Fibroblast of skin of scalp (primary cell): Measurements from ENCODE around the gene ALKBH5.
A peak's percentile ranks its signal among the peaks of the same experiment; 100 is the strongest.
"Not testable (repeated sequence)": the region's sequence is repeated elsewhere in the genome, so short reads cannot be mapped to it uniquely, and the experiment has no call there.

ENCODE experiments used
- DNase-seq: peaks from one replicate; pipeline ENCODE4 v3.0.0-alpha.2; 2013

The ALKBH5 gene

DNA sequence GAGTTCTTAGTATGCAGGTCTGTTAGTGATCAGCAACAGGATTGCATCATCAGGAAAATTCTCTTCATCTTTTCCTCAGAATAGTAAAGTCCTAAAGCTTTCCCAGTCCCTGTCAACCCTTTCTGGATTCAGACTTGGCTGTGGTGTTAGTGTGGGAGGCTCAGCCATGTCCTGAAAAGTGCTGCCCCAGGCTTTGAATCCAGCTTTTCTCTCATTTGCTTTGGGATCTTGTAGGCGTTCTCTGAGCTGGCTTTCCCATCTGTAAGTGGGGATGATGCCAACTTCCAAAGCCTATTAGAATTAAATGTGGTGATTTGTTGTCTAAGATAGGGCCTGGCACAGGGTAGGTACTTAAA lies 3.0 kb downstream of the ALKBH5 start:
- DNase-seq = peak; percentile 29

DNA sequence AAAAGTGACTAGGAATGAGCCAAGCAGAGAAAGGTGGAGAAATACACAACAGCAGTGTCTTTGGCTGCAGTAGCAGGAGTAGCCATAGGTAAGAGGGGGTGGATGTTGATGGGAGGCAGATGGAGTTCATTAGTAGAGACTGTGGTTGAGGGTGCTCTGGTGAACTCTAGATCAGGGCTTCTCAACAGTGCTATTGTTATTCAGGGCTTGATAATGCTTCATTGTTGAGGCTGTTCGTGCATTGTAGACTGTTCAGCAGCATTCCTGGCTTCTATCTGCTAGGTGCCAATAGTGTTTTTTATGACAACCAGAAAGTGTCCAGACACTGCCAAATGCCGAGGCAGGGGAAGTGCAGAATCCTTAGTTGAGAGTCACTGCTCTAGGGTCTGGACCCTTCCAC lies 3.6 kb downstream of the ALKBH5 start:
- no peak for DNase-seq

DNA sequence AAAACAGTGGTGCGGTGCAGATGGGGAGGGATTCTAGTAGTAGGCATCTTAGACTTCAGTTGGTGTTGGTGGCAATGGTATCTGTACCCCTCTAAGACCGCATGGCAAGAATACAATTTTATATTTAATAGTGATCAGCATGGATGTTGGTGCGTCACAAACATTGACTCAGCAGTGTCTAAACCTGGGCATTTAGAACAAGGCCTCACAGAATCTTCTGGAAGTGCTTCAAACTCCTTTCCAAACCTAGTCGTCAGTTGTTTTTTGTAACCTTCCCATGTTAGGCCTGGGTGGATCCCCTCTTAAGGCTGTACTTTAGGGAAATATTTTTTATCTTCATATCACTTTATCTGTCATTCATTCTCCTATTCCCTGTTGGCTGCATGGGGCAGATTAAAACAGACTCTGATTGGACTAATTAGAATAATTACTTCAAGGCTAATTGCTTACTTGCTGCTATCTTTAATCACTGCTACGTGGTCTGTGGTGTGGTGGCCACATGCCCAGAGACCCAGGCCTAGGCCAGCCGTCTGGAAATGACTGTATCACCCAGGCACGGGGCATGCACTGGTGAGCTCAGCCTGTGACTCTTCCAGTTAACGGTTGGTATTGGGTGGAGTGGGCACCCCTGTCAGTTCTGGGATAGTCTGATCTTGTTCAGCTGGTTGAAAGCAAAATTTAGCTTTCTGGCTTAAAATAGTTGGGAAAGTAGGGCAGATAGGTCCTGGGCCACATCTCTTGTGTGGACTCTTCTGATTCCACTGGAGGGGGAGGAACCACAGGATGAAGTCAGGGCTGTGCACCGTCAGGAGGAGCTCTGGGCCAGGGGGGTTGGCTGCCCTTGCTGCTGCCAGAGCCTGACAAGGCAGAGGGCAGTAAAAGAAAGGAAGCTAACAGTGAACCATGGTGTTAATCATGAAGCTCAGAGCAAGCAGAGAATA lies 4.5 kb downstream of the ALKBH5 start:
- peak; percentile 14 for DNase-seq

DNA sequence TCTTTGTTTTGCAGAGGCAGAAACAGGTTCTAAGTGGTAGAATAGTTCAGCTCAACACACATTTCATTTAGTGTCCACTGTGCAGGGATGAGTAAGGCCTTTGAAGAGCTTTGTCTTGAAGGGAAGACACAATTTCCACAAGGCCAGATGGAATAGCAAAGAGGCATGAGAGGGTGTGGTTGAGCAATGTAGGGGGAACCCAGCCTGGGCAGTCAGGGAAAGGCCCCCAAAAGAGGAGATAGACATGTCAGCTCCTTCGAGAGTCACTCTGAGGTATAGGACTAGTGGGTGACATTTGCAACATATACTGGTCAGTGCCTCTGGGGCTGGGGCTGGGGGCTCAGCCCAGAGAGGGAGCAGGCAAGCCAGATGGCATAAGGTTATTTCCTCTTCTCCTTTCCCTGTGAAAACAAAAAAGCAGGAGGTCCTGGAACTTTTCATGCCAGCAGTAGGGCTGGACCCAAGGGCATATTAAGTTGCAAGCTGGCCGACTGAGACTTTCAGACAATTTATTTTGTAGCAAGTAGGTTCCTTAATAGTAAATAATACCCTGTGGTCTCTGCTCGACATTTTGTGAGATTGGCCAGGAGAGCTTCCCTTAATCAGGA lies 7.1 kb downstream of the ALKBH5 start:
- DNase-seq = no peak

DNA sequence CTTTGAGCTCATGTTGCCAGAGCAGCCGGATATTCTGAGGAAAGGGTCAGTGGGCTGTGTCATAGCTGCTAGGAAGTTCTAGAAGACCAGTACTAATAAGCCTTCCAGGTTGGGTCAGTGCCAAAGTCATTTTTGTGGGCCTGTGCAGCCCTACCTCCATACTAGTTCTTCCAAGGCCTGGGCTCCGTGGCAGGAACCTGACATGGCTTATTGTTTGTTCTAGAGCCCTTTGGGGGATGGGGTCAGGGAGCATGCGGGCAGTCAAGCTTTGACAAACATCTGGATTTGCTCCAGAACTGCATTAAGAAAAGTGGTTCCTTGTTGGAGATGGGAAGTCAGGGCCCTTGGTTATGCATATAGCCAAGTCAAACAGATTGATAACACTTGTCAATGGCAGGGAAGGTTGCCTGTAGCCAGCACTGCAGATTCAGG lies 7.6 kb downstream of the ALKBH5 start:
- peak; percentile 11 for DNase-seq

DNA sequence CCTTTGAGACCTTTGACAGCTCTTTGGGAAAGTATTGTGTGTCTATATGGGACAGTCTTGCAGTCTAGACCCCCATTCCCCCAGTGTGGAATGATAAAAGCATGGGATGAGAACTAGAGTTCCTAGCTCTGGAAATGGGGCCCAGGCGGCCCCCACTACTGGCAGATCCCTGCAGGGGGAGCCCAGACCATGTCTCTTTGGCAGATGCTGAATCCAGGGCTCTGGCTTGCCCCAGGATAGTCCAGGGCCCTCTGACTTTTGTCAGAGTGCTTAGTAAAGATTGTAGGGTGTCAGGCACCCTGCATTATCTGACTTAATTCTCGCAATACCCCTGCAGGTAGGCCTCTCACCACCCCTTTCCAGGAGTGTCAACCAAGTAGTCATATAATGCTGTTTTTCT lies 8.3 kb downstream of the ALKBH5 start:
- DNase-seq = no peak

DNA sequence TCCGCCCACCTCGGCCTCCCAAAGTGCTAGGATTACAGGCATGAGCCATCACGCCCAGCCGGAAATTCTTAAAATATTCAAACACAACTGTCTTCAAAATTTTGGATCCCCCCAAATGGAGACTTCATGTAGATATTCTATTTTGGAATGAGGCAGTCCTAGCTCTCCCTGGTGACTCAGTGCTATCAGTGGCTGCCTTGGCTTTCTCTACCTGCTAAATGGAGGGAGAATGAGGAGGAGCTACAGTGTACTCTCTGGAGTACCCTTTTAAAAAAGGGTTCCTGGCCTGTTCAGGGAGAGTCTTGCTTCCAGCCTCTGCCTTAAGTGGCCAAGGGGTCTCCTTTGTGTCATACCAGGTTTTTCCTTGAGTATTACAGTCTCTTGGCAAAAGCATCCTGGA lies 10.8 kb downstream of the ALKBH5 start:
- DNase-seq = no peak

DNA sequence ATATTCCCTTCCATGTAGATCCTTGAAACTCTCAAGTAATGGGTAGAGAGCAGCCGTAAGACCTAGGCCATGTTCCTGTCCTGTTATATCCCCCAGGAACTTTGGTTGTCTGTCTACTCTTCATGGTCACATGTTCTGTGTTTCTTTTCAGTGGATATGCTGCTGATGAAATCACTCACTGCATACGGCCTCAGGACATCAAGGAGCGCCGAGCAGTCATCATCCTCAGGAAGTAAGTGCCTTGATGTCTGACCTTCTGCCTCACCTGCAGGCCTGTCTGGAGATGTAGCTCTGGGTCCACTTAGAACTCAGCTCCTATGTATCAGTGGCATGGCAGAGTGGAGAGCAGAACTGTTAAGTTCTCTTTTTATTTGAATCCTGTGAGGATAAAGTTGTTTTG lies 11.2 kb downstream of the ALKBH5 start:
- no peak for DNase-seq

DNA sequence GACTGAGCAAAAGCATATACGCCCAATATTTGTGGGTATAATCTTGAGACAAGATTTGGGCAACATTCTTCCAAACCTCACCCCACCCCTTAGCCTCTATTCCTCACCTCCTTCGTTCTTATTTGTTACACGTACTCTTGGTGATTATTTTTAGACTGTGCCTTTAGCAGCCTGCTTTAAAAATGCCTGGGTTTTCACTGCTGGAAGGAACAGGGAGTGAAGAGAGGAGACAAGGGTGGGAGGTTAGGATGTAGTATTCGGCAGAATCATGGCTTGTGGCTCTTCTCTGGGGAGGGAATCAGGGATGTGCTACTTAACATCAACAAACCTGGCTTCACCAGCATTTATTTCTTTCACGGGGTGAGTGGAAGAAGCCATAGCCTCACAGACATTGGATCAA lies 11.6 kb downstream of the ALKBH5 start:
- DNase-seq = no peak

DNA sequence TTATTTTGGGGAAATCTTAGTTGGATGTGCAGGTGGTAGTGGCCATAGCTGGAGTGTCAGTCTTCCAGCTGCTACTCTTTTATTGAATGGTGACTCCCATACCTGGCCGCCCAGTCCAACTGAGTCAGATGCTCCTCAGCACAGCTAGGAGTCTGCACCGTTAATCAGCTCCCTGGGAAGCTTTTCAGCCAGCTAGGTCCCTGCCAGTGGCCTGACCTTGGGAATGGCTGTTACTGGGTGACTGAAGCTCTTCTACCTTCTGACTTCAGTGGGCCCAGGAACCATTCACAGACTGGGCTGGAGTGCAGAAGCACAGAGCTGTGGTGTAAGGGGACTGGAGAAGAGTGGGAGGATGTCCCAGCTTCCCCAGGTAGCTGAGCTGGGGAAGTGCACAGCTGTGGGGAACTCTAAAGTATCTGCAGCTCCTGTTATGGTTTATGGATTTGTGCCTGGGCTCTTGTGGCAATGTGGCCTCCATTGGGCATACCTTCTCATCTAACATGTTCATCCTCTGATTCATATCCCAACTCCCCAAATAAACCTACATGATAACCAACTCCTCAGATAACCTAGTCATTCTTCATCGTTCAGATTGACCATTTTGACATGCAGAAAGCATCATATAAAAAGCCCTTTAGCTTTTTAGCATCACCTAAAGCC lies 14.0 kb downstream of the ALKBH5 start:
- no peak for DNase-seq

DNA sequence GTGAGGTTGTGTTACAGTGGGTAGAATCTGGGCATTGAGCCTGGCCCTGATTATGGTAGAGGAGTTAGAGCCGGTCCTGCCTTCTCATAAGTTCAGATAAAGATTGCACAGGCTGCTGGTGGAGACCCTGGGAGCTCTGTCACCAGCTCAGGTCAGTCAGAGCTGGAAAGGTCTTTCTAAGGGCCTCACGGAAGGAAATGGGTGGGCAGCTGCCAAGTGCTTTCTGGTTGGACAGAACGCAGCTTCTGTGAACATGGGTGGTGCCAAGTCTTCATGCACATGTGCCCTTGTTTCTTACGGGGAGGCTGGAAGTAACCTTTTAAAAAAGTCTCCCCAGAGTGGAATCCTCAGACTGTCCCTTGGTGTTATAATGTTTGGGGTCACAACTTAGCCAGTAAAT lies 14.9 kb downstream of the ALKBH5 start:
- DNase-seq = no peak

DNA sequence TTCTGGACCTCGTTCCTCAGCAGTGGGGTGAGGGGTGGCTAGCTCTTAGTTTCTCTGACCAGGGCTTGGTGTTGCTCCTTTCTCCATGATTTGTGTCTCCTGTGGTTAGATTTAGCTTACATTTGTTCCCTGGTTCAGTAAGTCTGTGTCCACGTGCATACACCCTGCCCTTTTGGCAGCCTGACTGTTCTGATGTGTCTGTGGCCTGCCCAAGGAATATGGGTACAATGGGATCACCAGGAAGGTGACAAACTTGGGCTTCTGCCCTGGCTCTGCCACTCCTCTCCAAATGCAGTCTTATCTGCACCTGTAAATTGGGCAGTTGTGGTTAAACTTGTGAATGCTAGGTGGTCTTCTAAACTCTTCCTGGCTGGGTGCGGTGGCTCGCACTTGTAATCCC lies 17.5 kb downstream of the ALKBH5 start:
- DNase-seq = no peak

DNA sequence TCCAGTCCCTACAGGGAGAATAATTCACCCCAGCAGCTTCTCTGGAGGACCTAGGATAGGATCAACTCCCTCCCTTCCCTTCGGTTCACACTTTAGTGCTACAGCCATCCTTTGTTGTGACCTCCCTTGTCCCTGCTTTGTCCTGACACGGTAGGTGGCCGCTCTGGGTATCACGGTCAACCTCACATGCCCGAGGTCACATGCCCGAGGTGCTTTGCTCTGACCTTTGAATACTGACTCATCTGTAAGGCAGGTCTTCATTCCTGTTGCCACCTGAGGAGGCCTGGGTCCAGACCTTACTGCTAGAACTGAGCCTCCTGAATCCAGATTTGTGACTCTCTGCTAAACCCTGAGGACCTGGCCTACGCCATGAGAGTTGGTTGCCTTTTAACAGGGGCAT lies 19.7 kb downstream of the ALKBH5 start:
- DNase-seq = no peak

DNA sequence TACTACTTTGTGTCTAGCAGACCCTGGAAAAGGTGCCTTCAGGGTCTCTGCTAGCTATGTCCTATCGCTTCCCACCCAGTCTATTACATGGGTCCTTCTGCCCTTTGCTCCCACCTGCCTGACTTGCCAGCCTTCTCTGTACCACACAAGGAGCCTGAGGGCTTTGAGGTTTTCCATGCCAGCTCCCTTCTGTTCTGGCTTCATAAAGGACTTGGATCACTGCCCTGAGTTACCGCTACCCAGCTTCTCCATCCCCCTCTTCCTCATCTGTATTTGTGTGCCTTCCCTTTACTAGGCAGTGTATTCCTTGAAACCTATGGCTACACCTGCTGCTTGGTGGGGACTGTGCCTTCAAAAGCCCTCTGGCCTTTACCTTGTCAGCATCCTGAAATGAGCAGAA lies 22.2 kb downstream of the ALKBH5 start:
- DNase-seq = no peak

DNA sequence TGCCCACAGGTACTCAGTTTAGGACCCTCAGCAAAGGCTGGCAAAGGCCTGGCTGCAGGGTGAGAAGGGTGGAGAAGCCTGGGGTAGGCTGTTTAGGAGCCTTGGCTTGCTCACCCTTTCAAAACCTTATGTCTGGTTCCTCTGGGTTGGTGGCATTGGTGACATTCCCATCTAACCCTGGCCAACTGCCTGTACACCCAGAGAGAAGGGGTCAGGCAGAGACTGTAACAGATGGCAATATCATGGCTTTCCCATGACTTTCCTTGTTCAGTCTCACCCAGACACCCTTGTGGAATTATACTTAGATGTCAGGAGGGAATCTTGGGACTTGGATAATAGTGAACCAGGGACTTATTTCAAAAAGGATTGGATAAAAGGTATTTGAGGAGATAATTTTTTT lies 23.3 kb downstream of the ALKBH5 start:
- no peak for DNase-seq

DNA sequence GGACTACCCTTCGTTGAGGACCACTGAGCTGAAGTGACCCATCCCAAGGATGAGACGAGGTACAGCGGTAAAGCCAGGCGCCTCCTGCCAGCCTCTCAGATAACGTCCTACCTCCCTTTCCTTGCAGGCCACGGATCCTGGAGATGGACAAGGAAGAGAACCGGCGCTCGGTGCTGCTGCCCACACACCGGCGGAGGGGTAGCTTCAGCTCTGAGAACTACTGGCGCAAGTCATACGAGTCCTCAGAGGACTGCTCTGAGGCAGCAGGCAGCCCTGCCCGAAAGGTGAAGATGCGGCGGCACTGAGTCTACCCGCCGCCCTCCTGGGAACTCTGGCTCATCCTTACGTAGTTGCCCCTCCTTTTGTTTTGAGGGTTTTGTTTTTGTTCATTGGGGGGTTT lies 24.5 kb downstream of the ALKBH5 start:
- DNase-seq = no peak

DNA sequence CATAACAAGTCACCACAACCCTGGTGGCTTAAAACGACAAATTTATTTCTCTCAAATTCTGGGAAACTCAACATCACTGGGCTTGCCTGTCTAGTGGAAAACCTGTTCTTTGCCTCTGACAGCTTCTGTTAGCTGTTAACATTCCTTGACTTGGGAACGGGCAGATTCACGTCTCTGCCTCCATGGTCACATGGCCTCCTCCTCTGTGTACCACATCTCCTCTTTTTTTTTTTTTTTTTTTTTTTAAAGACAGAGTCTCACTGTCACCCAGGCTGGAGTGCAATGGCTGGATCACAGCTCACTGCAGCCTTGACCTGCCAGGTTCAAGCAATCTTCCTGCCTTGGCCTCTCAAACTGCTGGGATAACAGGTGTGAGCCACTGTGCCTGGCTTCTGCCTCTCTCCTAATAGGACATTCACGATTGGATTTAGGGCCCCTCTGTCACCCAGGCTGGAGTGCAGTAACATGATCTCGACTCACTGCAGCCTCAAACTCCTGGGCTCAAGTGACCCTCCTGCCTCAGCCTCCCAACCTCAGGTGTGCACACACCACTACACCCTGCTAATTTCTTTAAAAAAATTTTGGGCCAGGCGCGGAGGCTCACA lies 30.1 kb downstream of the ALKBH5 start:
- no peak for DNase-seq

DNA sequence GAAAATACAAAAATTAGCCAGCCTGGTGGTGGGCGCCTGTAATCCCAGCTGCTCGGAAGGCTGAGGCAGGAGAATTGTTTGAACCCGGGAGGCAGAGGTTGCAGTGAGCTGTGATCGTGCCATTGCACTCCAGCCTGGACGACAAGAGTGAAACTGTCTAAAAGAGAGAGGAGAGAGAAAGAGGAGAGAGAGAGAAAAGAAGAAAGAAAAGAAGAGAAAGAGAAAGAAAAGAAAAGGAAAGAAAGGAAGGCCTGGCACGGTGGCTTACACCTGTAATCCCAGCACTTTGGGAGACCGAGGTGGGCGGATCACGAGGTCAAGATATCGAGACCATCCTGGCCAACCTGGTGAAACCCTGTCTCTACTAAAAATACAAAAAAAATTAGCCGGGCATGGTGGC lies 33.3 kb downstream of the ALKBH5 start:
- not testable (repeated sequence) for DNase-seq

DNA sequence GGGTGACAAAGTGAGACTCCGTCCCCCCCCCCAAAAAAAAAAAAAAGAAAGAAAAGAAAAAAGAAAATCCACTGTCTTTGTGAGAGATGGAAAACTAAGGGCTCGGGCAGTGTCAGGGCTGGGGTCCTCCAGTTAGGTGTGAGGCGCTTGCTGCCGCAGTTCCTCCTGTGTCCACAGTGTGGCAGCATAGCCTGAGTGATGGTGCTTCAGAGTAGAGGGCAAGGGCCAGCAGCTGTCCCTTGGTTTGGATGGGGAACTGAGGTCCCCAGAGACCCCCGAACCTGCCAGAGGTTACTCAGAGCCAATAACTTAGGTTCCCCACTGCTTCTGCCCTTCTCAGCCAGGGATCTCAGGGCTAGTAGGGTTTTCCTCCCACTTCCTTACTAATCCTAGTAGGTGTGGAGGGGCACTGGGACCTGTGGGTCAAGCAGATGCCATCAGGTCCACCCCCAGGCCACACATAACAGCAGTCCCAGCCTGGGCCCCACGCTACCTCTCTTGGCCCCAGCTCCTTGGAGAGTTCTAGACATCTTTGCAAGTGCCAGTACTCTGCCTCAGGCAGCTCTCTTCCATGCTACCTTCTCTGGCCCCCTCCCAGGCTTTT lies 33.9 kb downstream of the ALKBH5 start:
- DNase-seq = peak; percentile 58

DNA sequence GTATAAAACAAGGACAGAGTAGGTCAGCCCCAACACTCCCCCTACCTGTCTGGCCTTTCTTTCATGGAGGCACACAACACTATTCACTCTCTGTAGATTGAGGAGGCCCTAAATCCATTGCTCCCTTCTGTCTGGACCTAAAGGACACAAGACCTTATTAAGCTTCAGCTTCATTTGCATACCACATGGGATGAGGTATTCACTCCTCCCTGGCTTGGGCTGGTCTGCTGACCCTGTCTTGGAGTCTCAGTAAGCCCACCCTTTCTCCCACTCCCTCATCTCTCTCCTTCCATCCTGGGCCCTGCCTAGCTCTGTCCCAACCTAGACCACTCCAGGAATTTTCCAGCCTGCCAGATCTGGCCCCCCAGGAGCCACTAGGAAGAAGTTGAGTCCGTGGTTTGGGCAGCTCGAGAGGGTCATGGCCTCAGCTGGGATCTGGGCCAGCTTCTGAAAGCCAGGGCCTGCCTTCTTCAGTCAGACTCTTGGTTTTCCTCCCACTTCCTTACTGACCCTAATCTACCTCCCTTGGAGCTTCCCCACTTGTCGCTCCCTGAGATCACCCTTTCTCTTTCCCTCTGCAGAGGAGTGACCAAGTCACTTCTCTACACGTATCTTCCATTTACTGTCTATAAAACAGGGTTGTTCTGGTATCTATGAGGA lies 35.3 kb downstream of the ALKBH5 start:
- no peak for DNase-seq

DNA sequence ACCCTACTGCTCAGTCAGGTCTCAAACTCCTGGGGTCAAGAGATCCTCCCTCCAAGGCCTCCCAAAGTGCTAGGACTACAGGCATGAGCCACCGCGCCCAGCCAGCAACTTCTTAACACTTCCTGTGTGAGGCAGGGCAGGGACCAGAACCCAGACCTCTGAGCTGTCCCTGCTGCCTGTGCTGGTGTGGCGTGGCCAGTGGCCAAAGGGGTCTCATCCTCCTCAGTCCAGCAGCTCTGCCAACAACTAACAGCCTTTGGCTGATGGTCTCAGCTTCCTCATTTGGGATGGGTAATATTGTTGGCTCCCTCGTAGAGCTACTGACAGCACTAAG lies 40.4 kb downstream of the ALKBH5 start:
- DNase-seq = no peak

DNA sequence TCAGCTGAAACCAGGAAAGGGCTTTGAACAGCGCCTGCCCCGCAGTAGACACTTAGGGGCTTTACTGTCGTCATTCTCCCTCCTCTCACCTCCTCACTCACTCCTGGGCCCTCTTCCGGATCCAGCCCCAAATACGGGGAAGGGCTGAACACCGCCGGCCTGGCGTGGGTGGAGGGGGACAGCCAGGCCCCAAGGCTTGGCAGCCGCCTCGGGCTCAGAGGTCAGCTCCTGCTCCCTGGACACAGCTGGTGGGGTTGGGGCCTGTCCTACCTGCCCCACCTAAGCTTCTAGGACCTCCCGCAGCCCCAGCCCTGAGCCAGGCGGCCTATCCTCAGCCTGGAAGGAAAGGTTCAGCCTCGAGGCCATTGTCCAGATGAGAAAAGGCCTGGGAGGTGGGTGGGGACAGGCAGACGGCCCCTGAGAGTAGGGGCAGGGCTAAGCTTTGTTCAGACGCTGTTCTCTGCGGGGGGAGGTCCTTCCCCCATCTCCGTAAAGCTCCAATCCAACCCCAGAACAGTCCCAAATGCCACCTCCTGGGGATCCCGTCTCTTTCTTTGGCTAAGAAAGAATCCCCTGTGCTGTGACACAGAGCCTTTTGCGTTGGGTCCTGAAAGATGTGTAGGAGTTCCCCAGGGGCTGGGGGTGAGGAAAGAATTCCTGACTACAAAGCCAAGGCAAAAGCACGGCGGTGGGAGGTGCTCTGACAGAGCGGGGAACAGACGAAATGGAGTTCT lies 40.9 kb downstream of the ALKBH5 start:
- peak; percentile 74 for DNase-seq
